ENCODE results near the gene MEA1.
A peak's percentile ranks its signal among the peaks of the same experiment; 100 is the strongest.
"Not testable (repeated sequence)": the region's sequence is repeated elsewhere in the genome, so short reads cannot be mapped to it uniquely, and the experiment has no call there.

The MEA1 gene

GRCh38 chr6:43013843-43014433, at the start of gene MEA1, which contains the start of gene KLHDC3:
TSS of gene MEA1 (minus strand) at chr6:43013946. CDS start at chr6:43013813, 133 bp downstream.
TSS of gene KLHDC3 (plus strand) at chr6:43014249. CDS start at chr6:43017193, 2,944 bp downstream.
- DNase-seq: peak; percentile 99

DNA sequence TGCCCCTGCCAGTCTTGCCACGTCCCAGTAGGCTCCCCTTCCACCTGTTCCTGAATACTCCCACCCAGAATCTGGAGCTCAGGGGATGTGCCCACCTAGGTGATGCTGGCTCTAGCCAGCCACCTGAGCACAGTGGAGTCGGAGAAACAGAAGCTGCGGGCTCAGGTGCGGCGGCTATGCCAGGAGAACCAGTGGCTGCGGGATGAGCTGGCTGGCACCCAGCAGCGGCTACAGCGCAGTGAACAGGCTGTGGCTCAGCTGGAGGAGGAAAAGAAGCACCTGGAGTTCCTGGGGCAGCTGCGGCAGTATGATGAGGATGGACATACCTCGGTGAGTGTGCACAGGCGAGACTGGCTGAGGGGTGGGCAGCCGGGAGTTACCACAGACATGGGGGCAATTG, 49.1 kb upstream of the MEA1 start:
- DNase-seq: no peak

GRCh38 chr6:43061861-43062260, 48.1 kb upstream of the MEA1 start:
- no peak for DNase-seq

GRCh38 chr6:43060755-43061633, 47.2 kb upstream of the MEA1 start:
- no peak for DNase-seq

DNA sequence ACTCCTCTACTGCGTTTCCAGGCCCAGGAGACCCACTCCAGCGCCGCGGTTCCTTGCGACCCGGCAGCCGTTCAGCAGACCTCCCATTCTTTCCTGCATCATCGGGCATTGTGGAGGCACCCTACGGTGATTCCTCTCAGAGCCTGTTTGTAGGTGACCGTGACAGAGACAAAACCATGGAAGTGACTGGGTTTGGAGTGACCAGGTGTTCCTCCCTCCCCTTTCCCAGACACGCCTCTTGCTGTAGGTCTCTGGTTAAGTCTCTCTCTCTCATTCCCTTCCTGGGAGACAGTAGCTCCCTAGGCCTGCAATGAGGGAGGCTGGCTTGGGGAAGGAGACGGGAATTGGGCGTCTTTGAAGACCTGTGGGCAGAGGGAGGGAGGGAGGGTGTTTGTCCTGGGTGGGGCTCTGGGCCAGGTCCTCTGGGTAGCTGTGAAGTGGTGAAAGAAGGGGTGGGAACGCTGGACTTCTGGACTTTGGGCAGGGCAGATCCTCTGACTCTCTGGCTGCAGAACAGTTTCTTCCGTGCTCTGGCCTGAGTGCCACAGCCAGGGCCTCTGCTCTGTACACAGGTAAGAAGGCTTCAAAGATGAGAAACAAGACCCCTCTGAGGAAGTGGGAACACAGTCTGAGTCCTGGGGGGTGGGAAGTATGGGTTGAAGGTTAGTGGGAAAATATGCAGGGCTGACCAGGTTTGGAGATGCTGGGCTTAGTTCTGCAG, 46.4 kb upstream of the MEA1 start:
- no peak for DNase-seq

DNA sequence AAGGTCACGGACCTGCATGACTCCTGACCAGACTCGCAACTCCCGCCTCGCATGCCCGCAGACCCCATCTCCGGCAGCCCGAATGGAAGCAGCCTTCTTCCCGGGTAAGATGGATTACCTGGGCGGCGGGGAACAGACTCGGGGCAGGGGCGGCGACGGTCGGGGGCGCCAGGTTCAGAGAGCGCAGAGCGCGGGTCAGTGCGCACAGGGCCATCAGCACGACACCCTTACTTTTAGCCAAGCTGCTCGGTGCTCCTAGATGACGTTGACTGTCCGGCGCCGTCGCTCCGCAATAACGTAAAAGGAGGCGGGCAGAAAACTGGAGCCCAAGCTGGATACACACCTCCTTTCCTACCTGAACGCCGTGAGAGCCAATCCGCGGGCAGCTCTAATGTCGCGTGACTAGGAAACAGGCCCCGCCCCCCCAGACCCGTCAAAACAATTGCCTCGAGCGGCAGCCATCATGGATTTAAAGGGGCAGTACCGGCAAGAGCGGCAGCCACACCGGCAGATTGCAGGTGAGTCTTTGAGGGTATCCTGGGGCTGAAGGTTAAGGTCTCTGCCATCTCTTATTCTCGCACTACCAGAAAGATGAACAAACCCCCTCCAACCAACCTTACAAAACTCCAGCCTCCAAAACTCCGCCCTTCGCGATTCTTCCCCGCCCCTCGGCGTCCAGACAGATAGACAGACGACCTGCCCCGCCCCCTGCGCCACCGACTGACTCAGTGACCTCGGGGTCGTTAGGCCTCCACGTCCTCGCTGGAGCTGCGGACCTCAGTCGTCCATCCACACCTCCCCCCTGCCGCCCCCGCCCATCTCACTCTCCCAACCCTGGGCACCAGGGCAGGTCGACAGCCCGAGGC, 45.7 kb upstream of the MEA1 start, which contains the start of the genes KLC4 and MRPL2:
KLC4 (plus strand) TSS at position 464 of the 866 bp plus-strand sequence. CDS start 1,705 bp downstream, outside the sequence.
MRPL2 (minus strand) TSS at position 267 of the 866 bp plus-strand sequence; CDS start at position 214, 53 bp downstream.
- peak; percentile 99 for DNase-seq

DNA sequence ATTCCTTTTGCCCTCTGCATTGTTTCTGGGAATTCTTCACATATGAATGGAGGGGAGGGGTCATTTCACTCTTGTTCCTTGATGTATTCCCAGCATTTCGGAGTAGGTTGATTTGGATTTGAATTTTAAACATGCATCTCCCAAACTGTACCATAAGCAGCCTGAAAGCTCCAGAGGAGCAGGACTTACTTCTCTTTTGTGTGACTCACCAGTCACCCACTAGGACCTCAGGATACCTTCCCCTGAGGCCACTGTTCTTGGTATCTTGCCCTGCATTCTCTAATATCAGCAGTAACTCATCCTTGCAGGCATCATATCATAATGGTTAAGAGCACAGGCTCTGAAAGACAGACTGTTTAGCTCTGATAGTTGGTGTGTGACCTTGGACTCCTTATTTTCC, 44.8 kb upstream of the MEA1 start:
- DNase-seq: no peak

GRCh38 chr6:43055966-43056365, 42.2 kb upstream of the MEA1 start:
- DNase-seq: no peak

- no peak for DNase-seq
These were observed 40.6 kb upstream of the MEA1 start for GRCh38 chr6:43054206-43054943.

DNA sequence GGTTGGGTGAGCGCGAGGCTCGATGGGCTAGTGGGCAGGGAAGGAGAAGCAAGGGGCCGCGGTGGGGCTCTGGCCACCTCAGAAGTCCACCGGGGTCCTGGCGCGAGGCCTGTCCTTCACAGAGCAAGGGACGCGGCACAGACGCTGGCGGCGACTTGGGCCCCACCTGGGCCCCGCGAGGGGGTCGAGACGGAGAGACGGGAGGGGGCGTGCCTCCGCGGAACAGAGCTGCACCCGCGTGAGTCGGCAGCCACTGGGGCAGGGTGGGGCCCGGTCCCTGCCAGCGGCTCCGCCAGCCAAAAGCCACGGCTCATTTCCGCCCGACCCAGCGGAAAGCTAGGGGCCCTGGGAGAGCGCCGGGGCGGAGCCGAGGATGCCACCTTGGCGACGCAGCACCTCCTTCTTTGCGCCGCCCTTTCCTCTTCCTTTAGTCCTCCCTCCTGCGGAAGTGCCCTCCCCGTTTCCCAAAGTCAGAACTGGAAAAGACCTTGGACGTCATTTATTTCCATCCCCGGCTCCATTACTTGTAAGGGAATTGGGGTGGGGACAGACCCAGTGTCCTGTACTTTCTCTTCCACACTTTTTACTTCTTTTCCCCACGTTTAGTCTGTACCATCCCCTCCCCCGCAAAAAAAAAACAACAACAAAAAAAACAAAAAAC, 39.9 kb upstream of the MEA1 start, which contains the start of gene CUL7:
CUL7 (minus strand) TSS at position 307 of the 661 bp plus-strand sequence. CDS start 1,063 bp downstream, outside the sequence.
- DNase-seq: peak; percentile 93

GRCh38 chr6:43052842-43053544, 39.2 kb upstream of the MEA1 start:
- DNase-seq: peak; percentile 46

GRCh38 chr6:43052225-43052841, 38.6 kb upstream of the MEA1 start:
- DNase-seq: no peak

DNA sequence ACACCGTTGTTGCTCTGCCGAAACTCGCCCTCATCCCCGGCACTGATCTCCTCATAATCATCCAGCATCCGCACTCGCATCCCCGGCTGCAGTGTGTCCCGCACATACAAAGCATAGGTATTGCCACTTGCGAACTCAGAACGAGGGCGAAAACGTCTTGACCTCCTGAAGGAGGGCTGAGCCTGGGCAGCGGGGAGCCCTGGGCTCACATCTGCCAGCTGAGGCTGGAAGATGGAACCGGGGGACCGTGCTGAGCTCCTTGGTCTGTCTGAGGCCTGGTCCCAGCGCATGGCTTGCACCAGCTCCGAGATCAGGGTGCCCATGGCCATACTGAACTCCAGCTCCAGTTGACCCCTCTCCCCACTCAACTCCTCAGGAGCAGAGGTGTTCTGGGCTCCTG, 37.2 kb upstream of the MEA1 start:
- DNase-seq: no peak

GRCh38 chr6:43047998-43048397, 34.3 kb upstream of the MEA1 start:
- DNase-seq: no peak

- DNase-seq: no peak
These were observed 31.7 kb upstream of the MEA1 start for GRCh38 chr6:43045371-43045930.

- no peak for DNase-seq
These were observed 29.6 kb upstream of the MEA1 start for GRCh38 chr6:43043310-43043709.

DNA sequence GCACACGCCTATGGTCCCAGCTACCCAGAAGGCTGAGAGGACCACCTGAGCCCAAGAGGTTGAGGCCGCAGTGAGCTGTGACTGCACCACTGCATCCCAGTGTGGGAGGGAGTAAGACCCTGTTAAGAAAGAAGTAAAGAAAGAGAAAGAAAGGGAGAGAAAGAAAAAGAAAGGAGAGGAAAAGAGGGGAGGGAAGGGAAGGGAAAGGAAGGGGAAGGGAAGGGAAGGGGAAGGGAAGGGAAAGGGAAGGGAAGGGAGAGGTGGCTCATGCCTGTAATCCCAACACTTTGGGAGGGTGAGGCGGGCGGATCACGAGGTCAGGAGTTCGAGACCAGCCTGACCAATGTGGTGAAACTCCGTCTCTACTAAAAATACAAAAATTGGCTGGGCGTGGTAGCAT, 27.7 kb upstream of the MEA1 start:
- not testable (repeated sequence) for DNase-seq

GRCh38 chr6:43040542-43041257, 27.0 kb upstream of the MEA1 start:
- DNase-seq: no peak

GRCh38 chr6:43038727-43039126, 25.0 kb upstream of the MEA1 start:
- DNase-seq: no peak

Measured in stimulated activated CD8-positive, alpha-beta memory T cell treated with anti-CD3 and anti-CD28 coated beads, Interleukin-4, amount 100 ng/mL, for 48 hours (primary cell).